ENCODE data around the gene FA2H.
"Not testable (repeated sequence)": the region's sequence is repeated elsewhere in the genome, so short reads cannot be mapped to it uniquely, and the experiment has no call there.

The FA2H gene

GRCh38 chr16:74769586-74770190, 4.9 kb downstream of the FA2H start:
- no peak for DNase-seq

GRCh38 chr16:74768239-74768638, 6.4 kb downstream of the FA2H start:
- no peak for DNase-seq

- no peak for DNase-seq
Observed at GRCh38 chr16:74767749-74768148, 6.9 kb downstream of the FA2H start.

GRCh38 chr16:74766729-74767128, 7.9 kb downstream of the FA2H start:
- DNase-seq, result no peak

- DNase-seq, result not testable (repeated sequence)
Observed at GRCh38 chr16:74764184-74764583, 10.4 kb downstream of the FA2H start.

- no peak for DNase-seq
Observed at GRCh38 chr16:74761665-74762064, 13.0 kb downstream of the FA2H start.

- DNase-seq, result no peak
Observed at GRCh38 chr16:74760007-74760767, 14.4 kb downstream of the FA2H start.

GRCh38 chr16:74759564-74759963, 15.1 kb downstream of the FA2H start:
- no peak for DNase-seq

- DNase-seq, result no peak
Observed at GRCh38 chr16:74758801-74759200, 15.8 kb downstream of the FA2H start.

GRCh38 chr16:74757349-74757748, 17.3 kb downstream of the FA2H start:
- DNase-seq, result no peak

GRCh38 chr16:74756203-74756602, 18.4 kb downstream of the FA2H start:
- no peak for DNase-seq

GRCh38 chr16:74753180-74753579, 21.4 kb downstream of the FA2H start:
- no peak for DNase-seq

GRCh38 chr16:74752756-74753155, 21.9 kb downstream of the FA2H start:
- no peak for DNase-seq

- DNase-seq, result no peak
Observed at GRCh38 chr16:74752258-74752657, 22.4 kb downstream of the FA2H start.

GRCh38 chr16:74751658-74752057, 23.0 kb downstream of the FA2H start:
- DNase-seq, result no peak

GRCh38 chr16:74749291-74750055, 25.1 kb downstream of the FA2H start:
- no peak for DNase-seq

GRCh38 chr16:74748616-74749026, 26.0 kb downstream of the FA2H start:
- no peak for DNase-seq

- no peak for DNase-seq
Observed at GRCh38 chr16:74747716-74748615, 26.7 kb downstream of the FA2H start.

GRCh38 chr16:74745926-74746325, 28.7 kb downstream of the FA2H start:
- DNase-seq, result no peak

GRCh38 chr16:74745109-74745615, 29.5 kb downstream of the FA2H start:
- DNase-seq, result no peak

- no peak for DNase-seq
Observed at GRCh38 chr16:74744566-74744965, 30.1 kb downstream of the FA2H start.

- peak; percentile 57 for DNase-seq
Observed at GRCh38 chr16:74743668-74744299, 30.8 kb downstream of the FA2H start.

Data from NCI-H345 (cell line).